GM19023 (cell line): ENCODE measurements around the gene SOHLH2.

Experiments used
- ATAC-seq: cut with Tn5 transposase; IDR thresholded peaks from one replicate; pipeline ENCODE4 v1.9.1; 2021; ENCODE audit warnings: mild to moderate bottlenecking, moderate library complexity; ENCODE audit not compliant: unreplicated experiment

Gene SOHLH2

DNA sequence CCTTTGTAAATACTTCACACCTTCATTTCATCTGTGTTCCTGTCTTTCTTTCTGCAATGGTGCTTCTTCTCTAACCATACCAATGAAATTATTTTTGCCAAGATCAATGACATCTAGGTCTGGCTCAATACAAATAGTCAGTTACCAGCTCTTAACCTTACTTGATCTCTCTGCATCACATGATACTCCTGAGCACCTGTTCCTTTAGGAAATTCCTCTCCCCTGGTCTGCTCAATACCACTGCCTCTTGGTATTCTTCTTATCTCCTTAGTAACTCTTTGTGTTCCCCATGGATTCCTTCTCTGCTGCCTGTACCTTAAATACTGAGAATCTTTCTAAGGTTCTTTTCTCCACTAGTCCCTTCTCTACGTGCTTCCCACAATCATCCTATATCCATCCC, 25.9 kb downstream of the SOHLH2 start:
- no peak for ATAC-seq

DNA sequence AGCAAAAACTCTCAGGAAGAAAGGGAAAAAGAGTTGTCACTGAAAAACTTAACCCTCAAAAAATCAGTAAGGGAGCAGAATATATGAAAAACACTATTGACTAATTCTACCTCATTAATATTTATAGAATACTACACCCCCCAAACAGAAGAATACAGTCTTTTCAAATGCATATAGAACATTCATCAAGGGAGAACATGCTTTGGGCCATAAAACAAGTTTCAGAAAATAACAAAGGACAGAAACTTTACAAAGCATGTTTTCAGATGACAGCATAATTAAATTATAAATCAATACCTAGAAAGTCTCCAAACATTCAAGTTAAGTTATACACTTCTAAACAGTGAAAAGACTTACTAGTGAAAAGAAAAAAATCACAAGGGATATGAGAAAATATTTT, 30.5 kb downstream of the SOHLH2 start:
- no peak for ATAC-seq

DNA sequence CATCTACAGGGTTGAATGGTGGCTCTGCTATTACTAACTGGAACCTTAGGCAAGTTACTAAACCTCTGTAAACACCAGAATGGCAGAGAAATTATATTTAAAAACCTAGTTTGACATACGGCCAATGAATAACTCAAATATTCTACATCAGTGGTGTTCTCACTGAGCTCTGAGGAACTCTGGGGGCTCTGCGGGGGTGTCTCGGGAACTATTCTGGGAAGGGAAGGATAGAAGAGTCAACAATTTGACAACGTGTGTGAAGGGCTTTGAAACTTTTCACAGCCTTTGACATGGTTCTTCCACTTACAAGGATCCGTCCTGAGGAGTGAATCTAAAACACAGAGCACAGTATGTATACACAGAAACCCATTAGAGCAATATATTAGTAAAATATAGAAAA, 38.7 kb downstream of the SOHLH2 start:
- no peak for ATAC-seq

DNA sequence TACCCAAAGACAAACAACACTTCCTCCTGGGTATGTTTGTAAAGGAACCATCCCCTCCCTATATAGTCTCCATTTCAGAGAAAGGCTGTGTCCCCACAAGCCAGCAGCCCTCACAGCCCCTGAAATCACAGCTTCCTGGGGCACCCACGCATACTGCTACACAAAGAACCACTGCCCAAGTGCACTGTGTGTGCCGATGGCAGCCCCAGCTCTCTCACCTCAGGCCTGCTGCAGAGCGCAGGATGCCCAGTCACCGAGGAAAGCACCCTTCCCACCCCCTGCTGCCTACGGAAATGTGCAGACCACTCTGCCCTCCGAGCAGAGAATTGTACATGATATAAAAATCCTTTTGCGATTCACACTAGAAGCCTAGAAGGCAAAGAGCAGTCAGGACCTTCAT, 39.4 kb downstream of the SOHLH2 start:
- no peak for ATAC-seq

DNA sequence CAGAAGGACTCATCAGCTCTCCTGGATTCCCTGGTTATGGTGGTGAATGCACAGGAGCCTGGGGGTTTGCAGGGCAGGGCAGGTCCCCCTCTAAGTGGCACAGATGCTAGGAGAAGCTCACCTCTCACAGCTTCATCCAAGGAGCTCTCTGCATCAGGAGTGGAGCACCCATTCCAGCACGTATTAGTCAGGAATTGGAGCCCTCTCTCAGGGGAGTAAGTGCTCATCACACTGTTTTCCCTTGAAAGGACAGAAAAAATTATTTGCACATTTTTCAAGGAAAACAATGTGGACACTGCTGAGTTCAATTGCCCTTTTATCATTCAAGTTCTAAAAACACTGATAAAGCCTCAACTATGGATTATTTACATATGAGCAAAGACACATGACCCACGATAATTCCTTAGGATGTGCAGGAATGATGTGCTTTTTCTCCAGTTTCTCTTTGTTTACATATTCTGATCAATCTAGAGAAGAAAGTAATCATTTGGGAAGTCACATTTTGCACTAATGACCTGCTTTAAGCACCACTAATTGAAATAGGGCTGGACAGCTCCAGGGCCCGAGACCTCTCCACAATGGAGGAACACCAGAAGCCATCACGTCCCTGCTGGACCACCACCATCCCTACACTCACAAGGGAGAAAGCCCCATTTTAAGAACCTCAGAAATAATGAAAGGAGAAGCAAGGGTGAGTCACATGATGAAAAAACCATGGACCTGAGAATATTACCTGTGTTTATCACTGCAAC, 40.6 kb downstream of the SOHLH2 start:
- ATAC-seq = no peak

DNA sequence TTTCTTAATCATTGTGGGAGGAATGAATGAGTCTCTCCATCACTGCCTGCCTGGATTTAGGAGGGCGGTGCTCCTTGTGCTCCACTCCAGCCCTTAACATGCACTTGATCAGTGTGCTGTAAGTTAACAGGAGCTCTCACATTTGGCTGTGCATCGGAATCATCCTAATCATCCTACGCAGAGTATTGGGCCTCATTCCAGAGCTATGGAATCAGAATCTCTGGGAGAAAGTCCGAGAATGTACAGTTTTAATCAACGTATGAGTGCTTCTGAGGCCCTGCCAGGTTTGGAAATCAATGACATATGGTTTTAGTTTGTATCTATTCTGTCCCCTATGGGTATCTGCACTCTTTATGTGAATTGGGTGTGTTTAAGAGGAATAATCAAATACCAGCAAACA, 48.3 kb downstream of the SOHLH2 start:
- no peak for ATAC-seq

DNA sequence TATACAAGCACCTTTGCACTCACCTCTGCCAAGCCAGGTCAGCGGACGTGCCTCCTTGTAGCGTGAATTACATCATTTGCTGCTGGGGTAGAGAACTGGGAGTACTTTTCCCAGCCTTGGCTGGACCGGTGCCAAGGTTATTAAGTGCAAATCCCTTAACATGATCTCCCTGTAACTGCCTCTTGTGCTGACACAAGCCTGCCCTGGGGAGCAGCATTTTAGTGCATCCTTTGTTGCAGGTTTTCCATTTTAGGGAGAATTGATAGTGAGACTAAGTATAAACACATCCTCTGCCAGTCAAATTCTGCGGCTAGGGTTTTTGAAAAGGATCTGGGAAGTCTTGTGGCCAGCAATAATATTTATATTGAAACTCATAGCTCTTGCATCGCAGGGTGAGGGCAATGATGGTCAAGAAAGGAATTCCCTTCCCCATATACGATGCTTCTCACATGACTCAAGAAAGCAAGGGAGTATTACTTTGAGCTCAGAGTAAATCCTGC, 50.5 kb downstream of the SOHLH2 start:
- no peak for ATAC-seq

DNA sequence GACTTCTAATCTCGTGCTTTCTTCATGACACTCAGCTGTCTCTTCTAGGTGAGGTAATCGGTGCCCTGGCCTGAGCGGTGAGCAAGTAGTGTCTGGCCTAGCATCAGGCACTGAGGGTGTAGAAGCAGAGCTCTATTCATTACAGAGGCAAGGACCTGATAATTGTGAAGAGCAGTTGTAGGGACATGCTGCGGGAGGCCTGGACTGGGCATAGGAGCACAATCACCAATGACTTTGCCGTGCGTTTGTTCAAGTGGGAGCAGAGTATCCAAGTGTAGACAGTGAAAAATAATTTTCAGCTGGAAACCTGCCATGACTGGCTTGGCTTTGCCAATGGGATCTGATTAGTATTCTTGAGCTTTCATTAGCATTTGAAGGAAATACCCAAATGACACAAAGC, 51.1 kb downstream of the SOHLH2 start:
- ATAC-seq = no peak

DNA sequence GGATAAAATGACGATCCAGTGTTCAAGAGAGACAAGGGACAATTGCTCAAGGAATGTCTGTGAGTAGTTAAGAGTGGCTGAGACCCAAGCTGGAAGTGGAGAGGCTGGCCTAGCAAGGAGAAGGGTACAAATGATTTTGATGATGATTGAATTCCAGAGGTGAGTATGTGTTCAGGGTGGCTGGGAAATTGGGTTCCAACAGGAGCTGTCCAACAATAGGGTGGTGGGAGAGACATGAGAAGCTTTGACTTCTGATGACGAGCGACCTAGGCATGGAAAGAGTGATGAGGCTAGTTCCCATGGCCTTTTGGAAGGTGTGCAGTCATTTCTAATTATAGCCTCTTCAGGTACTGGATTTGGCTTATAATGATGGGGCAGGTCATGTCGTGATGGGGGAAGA, 54.1 kb downstream of the SOHLH2 start:
- ATAC-seq = no peak

DNA sequence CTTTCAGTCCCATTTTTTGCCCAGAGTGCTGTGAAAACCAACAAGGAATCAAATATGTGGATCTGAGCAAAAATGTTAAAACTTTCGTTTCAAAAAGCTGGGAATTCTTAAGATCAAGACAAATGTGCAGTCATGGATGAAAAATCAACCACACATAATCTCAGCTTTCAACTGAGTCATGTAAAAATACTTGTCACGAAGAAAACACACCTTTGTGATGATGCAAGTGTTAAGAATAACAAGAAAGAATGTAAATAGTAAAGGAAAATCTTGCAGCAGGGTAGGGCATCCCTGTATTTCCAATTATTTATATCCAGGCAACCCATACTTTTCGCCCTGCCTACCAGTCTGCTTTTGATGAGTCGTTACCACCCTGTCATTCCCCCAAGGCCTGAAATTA, 55.7 kb downstream of the SOHLH2 start:
- no peak for ATAC-seq

DNA sequence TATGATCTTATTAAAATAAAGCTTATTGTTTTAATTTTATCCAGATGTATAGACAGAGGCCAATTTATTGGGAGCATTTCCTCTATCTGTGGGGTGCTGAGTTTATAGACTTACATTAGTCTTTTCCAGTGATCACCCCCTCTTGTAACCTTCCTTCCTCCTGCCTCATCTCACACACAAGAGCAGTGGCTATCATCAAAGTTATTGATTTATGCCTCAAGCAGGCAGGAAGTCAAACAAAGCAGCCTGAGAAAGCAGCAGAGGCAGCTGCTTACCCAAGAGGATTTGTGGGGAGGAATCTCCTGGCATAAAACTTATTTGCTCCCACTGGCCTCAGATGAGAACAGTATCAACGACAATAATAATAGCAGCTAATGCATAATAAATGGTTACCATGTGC, 56.9 kb downstream of the SOHLH2 start:
- no peak for ATAC-seq

DNA sequence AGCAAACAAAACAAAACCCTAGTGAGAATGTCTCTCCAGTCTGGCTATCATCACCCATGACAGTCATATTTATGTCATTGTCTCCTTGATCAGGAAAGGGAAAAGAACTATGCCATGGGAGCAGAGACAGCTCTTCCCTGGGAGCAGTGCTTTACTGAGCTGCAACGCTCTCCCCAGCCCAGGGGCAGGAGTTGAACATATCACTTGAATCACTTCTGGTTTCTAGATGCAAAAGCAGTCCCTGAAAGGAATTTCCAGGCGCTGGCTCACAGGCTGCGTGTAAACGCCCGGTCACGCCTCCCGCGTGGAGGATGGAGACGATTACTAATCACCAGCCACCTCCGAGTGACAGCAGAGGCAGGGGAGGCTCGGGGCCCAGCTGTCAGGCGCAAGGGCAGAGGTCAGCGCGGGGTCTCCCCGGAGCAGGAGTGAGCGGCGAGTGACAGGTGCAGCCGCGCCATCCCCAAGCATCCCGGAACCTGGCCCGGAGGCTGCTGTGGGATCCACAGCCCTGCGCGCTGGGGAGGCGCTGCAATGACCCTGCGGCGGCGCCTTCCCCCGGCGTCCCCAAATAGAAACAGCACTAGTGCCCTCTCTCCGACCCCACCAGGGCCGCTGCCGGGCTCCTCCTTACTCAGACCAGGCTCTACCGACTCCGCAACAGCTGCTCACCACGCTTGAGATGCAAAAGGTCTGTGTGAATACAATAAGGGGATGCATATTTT, 59.6 kb downstream of the SOHLH2 start:
- no peak for ATAC-seq

DNA sequence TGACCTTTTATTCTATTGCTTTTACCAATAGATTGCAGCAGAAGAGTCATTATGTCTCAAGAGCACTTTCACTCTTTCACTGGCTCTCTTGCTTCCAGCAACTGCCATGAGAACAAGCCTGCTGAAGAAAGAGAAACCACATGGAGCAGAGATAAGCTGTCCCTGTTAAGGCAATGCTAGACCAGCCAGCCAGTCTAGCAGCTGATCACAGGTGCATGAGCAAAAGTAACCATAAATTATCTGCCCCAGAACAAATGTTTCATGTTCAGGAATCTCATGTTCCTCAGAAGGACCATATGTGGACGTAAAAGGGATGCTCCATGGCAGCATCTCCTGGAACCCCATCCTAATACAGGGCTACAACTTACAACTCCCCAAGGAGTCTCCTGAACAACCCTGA, 62.8 kb downstream of the SOHLH2 start:
- ATAC-seq = no peak

DNA sequence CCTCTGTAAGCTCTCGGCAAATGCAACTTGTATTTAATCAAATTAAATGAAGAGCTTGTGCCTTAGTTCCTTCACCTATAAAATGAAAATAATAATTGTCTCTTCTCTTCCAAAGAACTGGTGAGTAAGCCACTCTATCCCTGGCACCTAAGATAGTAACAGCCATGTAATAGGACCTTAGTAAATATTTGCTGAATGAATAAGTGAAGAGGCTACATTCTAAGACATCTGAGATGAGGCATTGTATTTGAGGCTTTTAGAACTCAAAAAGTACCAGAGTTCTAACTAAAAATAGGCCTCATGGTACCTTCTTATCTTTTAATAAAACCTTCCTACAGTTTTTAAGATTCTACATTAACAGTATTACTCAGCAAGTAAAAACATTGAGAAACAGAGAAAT, 65.9 kb downstream of the SOHLH2 start:
- ATAC-seq = no peak

DNA sequence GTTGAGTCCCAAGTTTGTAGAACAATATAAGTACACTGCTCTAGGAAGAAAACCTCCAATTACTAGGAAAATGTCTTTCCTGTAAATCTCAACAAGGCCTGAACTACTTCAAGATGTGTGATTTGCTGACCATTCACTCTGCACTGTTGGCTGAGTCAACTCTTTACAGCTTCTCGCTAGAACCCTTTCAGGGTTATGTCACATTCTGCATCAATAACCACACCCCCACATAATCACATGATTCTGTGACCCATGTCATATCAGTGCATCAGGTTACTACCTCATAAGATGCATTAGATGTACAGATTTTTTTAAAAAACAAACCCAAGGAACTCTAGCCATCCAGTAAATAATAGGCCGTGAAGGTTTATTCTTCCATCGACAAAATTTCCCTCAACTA, 67.0 kb downstream of the SOHLH2 start:
- ATAC-seq = no peak

DNA sequence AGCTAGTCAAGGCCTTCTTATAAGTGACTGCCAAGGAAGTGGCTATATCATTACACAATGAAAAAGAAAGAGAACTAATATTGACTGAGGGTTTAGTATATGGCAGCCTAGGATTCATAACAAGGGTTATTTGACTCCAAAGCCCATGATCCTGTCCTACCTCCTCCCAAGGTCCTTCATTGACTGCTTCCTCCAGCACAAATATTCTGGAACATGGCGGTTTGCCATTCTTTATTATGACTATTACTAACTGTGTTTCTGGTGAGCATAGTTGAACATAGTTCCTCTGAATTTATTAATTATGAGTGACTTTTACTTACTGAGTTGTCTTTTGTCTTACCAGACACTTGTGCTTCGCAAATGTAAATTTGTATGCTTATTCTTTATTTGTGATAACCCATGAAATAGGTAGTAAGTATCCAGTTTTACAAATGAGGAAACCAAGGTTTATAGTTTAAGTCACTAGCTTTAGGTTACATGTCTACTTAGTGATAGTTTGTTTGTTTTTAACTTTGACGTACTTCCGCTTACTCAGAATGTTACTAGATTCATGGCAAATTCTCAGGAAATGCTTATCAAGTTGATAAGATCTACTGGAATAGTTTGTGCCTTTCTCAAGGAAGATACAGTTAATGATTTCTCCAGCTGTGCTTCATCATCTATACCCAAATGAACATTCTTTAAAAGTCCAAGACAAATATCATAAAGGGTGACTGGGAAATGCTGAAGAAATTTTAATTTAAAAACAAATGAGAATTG, 67.7 kb downstream of the SOHLH2 start:
- ATAC-seq = no peak

DNA sequence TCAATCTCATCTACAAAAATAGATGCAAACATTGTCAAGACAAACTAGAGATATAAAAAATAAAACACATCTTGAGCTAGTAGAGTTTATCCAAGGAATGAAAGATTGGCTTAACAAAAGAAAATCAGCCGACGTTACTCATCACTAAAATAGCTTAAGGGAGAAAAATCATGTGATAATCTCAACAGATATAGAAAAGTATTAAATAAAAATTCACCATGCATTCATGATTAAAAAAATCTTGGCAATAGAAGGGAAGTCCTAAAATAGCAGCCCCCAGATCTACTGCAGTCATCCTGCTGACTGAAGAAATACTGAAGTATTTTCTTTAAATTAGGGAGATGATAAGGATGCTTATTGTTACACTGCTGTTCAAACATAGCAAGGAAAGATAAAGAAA, 70.6 kb downstream of the SOHLH2 start:
- no peak for ATAC-seq

DNA sequence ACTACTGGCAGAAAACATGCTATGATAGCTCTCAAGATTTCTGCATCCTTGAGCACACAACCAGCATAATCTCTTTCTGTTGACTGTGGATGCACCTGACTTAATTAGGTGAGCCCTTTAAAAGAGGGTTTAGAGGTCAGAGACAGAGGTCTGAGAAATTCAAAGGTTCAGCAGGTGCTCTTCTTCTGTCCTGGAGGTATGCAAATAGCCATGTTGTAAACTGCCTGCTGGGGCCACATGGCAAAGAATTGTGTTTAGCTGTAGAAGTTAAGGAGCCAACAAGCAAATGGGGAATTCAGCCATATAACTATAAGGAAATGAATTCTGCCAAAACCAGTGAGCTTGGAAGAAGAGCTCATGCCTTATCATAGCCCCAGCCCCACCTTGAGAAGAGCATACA, 71.6 kb downstream of the SOHLH2 start:
- no peak for ATAC-seq

DNA sequence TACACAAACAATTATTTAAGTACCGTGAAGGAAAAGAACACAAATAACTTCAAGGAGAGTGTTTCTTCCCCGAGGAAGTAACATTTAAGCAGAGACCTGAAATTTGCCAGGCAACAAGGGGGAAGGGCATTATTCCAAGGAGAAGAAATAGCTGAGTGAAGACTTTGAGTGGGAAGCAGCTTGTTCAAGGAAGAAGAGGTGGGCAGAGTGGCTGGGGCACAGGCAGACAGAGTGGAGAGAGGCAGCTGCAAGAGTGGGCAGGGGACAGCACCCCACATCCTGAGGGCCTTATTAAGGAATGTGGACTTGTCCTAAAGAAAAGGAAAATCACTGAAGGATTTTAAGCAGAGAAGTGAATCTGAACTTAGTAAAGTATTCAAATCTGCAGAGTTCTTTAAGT, 78.5 kb downstream of the SOHLH2 start:
- ATAC-seq = no peak

DNA sequence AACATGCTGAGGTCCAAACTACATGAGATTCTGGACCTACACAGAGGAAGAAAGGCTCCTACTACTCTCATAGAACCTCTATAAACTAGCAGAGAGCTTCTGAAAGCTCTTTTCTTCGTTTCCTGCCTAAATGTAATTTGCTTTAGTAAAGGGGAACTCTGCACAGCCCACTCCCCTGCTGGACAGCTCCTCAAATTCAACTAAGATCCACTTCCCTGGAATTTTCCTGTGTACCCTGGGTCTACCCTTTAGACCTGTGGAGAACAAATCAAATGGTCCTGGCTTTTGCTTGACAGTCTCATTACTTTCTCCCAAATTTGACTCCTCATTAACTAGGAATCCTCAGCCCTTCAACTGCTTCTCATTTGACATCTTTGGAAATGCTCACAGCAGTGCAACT, 79.7 kb downstream of the SOHLH2 start:
- no peak for ATAC-seq

DNA sequence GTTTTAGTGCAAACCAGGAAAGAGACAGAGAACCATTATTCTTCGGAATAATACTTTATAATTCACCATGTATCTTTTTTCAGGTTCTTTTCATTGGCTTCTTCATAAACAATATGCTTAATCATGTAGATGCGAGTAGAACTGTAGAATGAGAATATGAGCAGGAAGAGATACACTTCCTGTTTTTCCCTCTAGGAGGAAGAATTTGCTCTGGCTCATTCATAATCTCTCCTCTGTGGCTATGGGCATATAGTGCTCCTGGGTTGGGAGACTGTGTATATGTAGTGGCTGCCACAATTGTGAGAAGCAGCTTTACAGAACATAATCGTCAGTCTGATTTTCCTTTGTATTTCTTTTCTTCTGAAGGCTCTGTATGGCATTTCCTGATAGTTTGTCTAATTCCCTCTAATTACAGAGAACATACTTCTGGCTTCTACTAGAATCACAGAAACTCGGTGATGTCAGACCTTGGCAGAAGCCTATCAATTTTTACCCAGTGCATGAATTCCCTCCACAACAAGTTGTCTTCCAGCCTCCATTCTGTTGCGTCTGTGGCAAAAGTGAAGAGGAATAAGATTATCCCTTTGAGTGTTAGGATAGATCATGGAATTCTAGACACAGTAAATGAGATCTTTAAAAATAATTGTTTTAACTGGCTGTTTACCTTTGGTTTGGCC, 80.3 kb downstream of the SOHLH2 start:
- ATAC-seq = no peak
